Neural crest cell (in vitro differentiated cells): ENCODE measurements around the gene RGS17. TPM values are rescaled to one million over a fixed set of nuclear protein-coding genes. Genes with fewer than 3 reads are reported as not detected.
A peak's percentile ranks its signal among the peaks of the same experiment; 100 is the strongest.
"Not testable (repeated sequence)": the region's sequence is repeated elsewhere in the genome, so short reads cannot be mapped to it uniquely, and the experiment has no call there.

ENCODE experiments used
- DNase-seq: peaks from one replicate; pipeline ENCODE4 v3.0.0; 2021; ENCODE audit warnings: low read depth, mixed read lengths, low spot score
- H3K27ac Mint-ChIP-seq: one replicate; pipeline ENCODE4 v1.8.0; 2021; ENCODE audit warnings: mild to moderate bottlenecking, mixed read lengths; ENCODE audit not compliant: unreplicated experiment
- H3K27me3 Mint-ChIP-seq: 2 replicates; pipeline ENCODE4 v1.8.0; 2021; ENCODE audit warnings: low read depth, mild to moderate bottlenecking, mixed read lengths
- H3K36me3 Mint-ChIP-seq: 2 replicates; pipeline ENCODE4 v1.8.0; 2021; ENCODE audit warnings: low read depth, mild to moderate bottlenecking, mixed read lengths
- H3K4me1 Mint-ChIP-seq: 2 replicates; pipeline ENCODE4 v1.8.0; 2021; ENCODE audit warnings: mixed read lengths
- H3K4me3 Mint-ChIP-seq: one replicate; pipeline ENCODE4 v1.8.0; 2021; ENCODE audit warnings: mild to moderate bottlenecking, mixed read lengths
- H3K9me3 Mint-ChIP-seq: 2 replicates; pipeline ENCODE4 v1.8.0; 2021; ENCODE audit warnings: mixed read lengths
- CTCF ChIP-seq: fragments of 200-600 bp; sonication (generic); conservative IDR thresholded peaks from 2 replicates; pipeline ENCODE4 v1.5.0; 2021; ENCODE audit warnings: antibody characterized with exemption, mild to moderate bottlenecking
- total RNA-seq: library from RNA; stranded (reverse); gene quantifications from 2 replicates; pipeline ENCODE4 v1.2.1, GENCODE V29; 2021

The RGS17 gene
- total RNA-seq, 1 donor from 2014 or later, result 4.7 TPM

DNA sequence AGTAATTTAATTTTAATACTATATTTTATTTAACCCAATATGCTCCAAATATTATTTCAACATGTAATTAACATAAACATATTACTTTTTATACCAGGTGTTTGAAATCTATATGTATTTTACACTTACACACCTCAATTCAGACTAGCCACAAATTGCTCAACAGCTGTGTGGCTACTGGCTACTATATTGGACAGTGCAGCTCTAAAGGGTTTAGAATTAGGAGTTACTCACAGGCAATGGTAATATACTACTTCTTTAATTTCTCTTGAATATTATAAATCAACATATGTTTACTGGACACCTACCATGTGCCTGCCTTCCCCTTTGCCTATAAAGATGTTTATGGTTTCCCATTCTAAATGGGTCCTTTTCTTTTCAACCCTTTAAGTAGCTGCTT, 130.8 kb downstream of the RGS17 start:
- no peaks in the 10 kb centered on the region for H3K9me3 Mint-ChIP-seq
- peak overlapping the region; percentile 86 for H3K4me3 Mint-ChIP-seq
- TF ChIP-seq CTCF, result no peak
- H3K4me1 Mint-ChIP-seq, result peaks cover 35% of the 10 kb centered on the region
- no peaks in the 10 kb centered on the region for H3K27me3 Mint-ChIP-seq
- no peak overlapping the region for H3K27ac Mint-ChIP-seq
- no peak for DNase-seq
- peaks cover 9% of the 10 kb centered on the region for H3K36me3 Mint-ChIP-seq

DNA sequence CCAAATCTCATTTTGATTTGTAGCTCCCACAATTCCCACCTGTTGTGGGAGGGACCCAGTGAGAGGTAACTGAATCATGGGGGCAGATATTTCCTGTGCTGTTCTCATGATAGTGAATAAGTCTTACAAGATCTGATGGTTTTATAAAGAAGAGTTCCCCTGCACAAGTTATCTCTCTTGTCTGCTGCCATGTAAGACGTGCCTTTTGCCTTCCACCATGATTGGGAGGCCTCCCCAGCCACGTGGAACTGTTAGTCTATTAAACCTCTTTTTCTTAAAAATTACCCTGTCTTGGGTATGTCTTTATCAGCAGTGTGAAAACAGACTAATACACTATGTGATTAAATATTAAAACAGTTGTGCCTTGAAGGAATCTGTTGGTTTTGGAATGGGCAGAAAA, 131.5 kb downstream of the RGS17 start:
- not testable (repeated sequence) for DNase-seq, H3K9me3 Mint-ChIP-seq, H3K27me3 Mint-ChIP-seq, H3K27ac Mint-ChIP-seq, H3K36me3 Mint-ChIP-seq
- Mint-ChIP-seq H3K4me3 (peak overlapping the region; percentile 62), H3K4me1 (peaks cover 35% of the 10 kb centered on the region)

DNA sequence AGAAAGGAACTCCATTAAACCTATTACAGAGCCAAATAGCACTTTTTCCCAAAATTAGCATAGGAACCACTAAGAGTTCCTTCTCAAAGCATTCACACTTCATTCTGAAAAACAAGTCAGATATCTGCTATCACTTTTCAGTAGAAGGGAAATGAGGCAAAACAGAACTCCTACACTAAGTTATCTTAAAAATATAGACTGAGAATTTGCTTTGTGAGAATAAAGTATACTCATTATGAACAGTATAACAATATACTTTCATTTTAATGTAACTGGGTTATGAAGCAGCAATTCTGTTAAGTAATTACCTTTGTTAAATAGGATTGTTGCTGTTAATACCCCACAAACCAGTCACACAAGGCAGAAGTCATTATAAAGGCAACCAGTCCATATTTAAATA, 137.2 kb downstream of the RGS17 start:
- Mint-ChIP-seq H3K4me3 (no peak overlapping the region), H3K27ac (no peak overlapping the region)
- no peak for TF ChIP-seq CTCF

GRCh38 chr6:152993431-152993830, 137.7 kb downstream of the RGS17 start:
- Mint-ChIP-seq H3K27ac (no peak overlapping the region), H3K27me3 (no peaks in the 10 kb centered on the region), H3K9me3 (no peaks in the 10 kb centered on the region), H3K4me3 (no peak overlapping the region), H3K4me1 (peaks cover 3% of the 10 kb centered on the region), H3K36me3 (peaks cover 17% of the 10 kb centered on the region)
- peak; percentile 33 for TF ChIP-seq CTCF
- no peak for DNase-seq

More for the DNA sequence above, 137.2 kb downstream of the RGS17 start:
- Mint-ChIP-seq H3K27me3 (no peaks in the 10 kb centered on the region), H3K36me3 (peaks cover 17% of the 10 kb centered on the region), H3K4me1 (peaks cover 3% of the 10 kb centered on the region), H3K9me3 (no peaks in the 10 kb centered on the region)
- DNase-seq, result no peak

- no peak for DNase-seq
- H3K4me3 Mint-ChIP-seq, result peak overlapping the region; percentile 52
- no peaks in the 10 kb centered on the region for H3K9me3 Mint-ChIP-seq
- H3K27me3 Mint-ChIP-seq, result no peaks in the 10 kb centered on the region
- peaks cover 25% of the 10 kb centered on the region for H3K36me3 Mint-ChIP-seq
- no peak overlapping the region for H3K27ac Mint-ChIP-seq
- H3K4me1 Mint-ChIP-seq, result peaks cover 22% of the 10 kb centered on the region
- TF ChIP-seq CTCF, result no peak
These were observed 144.1 kb downstream of the RGS17 start for GRCh38 chr6:152986978-152987377.

GRCh38 chr6:152985300-152985699, 145.8 kb downstream of the RGS17 start:
- not testable (repeated sequence) for H3K9me3 Mint-ChIP-seq, H3K27me3 Mint-ChIP-seq, DNase-seq, H3K27ac Mint-ChIP-seq
- H3K4me1 Mint-ChIP-seq, result peaks cover 32% of the 10 kb centered on the region
- H3K36me3 Mint-ChIP-seq, result peaks cover 23% of the 10 kb centered on the region
- H3K4me3 Mint-ChIP-seq, result peak overlapping the region; percentile 97

- DNase-seq, result no peak
- peaks cover 20% of the 10 kb centered on the region for H3K36me3 Mint-ChIP-seq
- peak overlapping the region; percentile 97 for H3K4me3 Mint-ChIP-seq
- H3K9me3 Mint-ChIP-seq, result no peaks in the 10 kb centered on the region
- peak overlapping the region; percentile 76 for H3K27ac Mint-ChIP-seq
- no peaks in the 10 kb centered on the region for H3K27me3 Mint-ChIP-seq
- peaks cover 40% of the 10 kb centered on the region for H3K4me1 Mint-ChIP-seq
- TF ChIP-seq CTCF, result no peak
These were observed 146.6 kb downstream of the RGS17 start for GRCh38 chr6:152984513-152984872.
